Activated B cell treated with CpG ODN at 0.5 μM for 24 hours (primary cell): ENCODE results near the gene MORN4. TPM values are rescaled to one million over a fixed set of nuclear protein-coding genes. Genes with fewer than 3 reads are reported as not detected.

Experiments used
- ATAC-seq: fragments of 200-7000 bp; cut with Tn5 transposase; one replicate; pipeline ENCODE4 v1.10.0; 2021; ENCODE audit warnings: low read depth, mild to moderate bottlenecking, moderate library complexity
- CTCF ChIA-PET: fragments of 350-600 bp; sonication (Branson Sonifier 250); formaldehyde crosslinking; loops from one replicate; lab custom pipeline; 2021; ENCODE audit warnings: antibody characterized with exemption; lab: Charles Lee
- POLR2A ChIA-PET: fragments of 350-600 bp; sonication (Branson Sonifier 250); formaldehyde crosslinking; loops from one replicate; lab custom pipeline; 2021; ENCODE audit warnings: antibody characterized with exemption; lab: Charles Lee
- DNase-seq: peaks from one replicate; pipeline ENCODE4 v3.0.0; 2022
- H3K27ac Mint-ChIP-seq: one replicate; pipeline ENCODE4 v1.8.0; 2020; ENCODE audit warnings: mixed read lengths
- H3K27me3 Mint-ChIP-seq: one replicate; pipeline ENCODE4 v1.8.0; 2021; ENCODE audit warnings: mixed read lengths
- H3K36me3 Mint-ChIP-seq: one replicate; pipeline ENCODE4 v1.8.0; 2021; ENCODE audit warnings: low read depth, mixed read lengths
- H3K4me1 Mint-ChIP-seq: one replicate; pipeline ENCODE4 v1.8.0; 2021; ENCODE audit warnings: mixed read lengths
- H3K4me3 Mint-ChIP-seq: one replicate; pipeline ENCODE4 v1.8.0; 2020; ENCODE audit warnings: mild to moderate bottlenecking, mixed read lengths
- H3K9me3 Mint-ChIP-seq: one replicate; pipeline ENCODE4 v1.8.0; 2020; ENCODE audit warnings: mixed read lengths
- intact Hi-C: fragments of 100-400 bp; cut with micrococcal nuclease; formaldehyde crosslinking; loops from one replicate; pipeline ENCODE4 v1.15.1; 2024
- total RNA-seq: library from RNA; stranded (reverse); gene quantifications from 2 replicates; pipeline ENCODE4 v1.2.3, GENCODE V29; 2022
- TF ChIP-seq, protein P1 (sequence below): fragments of 200-600 bp; IDR thresholded peaks from one replicate; pipeline ENCODE4 v1.8.0; 2022; ENCODE audit warnings: antibody characterized with exemption, mild to moderate bottlenecking

The MORN4 gene
- total RNA-seq, 1 donor from 2014 or later: 2.9 TPM

- ATAC-seq (no peak), DNase-seq (no peak)
- Mint-ChIP-seq H3K4me1 (no peaks in the 10 kb centered on the region), H3K36me3 (no peaks in the 10 kb centered on the region), H3K4me3 (no peak within 1 kb of the TSS), H3K27ac (no peak within 1 kb of the TSS), H3K27me3 (no peaks in the 10 kb centered on the region), H3K9me3 (no peaks in the 10 kb centered on the region)
- ChIA-PET CTCF (interaction anchor here (2.1 kb wide), 1 partner anchor 12 kb away, joined by 9 read pairs; no protein-coding TSS in a partner anchor), POLR2A (no interaction called here)
- TF ChIP-seq, protein P1, sequence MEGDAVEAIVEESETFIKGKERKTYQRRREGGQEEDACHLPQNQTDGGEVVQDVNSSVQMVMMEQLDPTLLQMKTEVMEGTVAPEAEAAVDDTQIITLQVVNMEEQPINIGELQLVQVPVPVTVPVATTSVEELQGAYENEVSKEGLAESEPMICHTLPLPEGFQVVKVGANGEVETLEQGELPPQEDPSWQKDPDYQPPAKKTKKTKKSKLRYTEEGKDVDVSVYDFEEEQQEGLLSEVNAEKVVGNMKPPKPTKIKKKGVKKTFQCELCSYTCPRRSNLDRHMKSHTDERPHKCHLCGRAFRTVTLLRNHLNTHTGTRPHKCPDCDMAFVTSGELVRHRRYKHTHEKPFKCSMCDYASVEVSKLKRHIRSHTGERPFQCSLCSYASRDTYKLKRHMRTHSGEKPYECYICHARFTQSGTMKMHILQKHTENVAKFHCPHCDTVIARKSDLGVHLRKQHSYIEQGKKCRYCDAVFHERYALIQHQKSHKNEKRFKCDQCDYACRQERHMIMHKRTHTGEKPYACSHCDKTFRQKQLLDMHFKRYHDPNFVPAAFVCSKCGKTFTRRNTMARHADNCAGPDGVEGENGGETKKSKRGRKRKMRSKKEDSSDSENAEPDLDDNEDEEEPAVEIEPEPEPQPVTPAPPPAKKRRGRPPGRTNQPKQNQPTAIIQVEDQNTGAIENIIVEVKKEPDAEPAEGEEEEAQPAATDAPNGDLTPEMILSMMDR: no peak
- intact Hi-C loops: no loop called here
Measured at GRCh38 chr10:97584060-97584797, 49.1 kb downstream of the MORN4 start, which contains the start of gene HOGA1. Gene HOGA1, plus strand, starts transcription at chr10:97584389. Its CDS starts 315 bp downstream, at chr10:97584704.

- no peak for ATAC-seq
- ChIA-PET POLR2A (no interaction called here), CTCF (interaction anchor here (2.1 kb wide), 1 partner anchor 12 kb away, joined by 9 read pairs; no protein-coding TSS in a partner anchor)
- intact Hi-C loops: no loop called here
- no peak for DNase-seq
- no peaks in the 10 kb centered on the region for H3K9me3 Mint-ChIP-seq
- no peaks in the 10 kb centered on the region for H3K4me1 Mint-ChIP-seq
- H3K27me3 Mint-ChIP-seq: no peaks in the 10 kb centered on the region
- TF ChIP-seq, protein P1: no peak
- H3K4me3 Mint-ChIP-seq: no peak overlapping the region
- no peaks in the 10 kb centered on the region for H3K36me3 Mint-ChIP-seq
- no peak overlapping the region for H3K27ac Mint-ChIP-seq
Measured at GRCh38 chr10:97583476-97583875, 49.8 kb downstream of the MORN4 start.

GRCh38 chr10:97582169-97582568, 51.1 kb downstream of the MORN4 start:
- intact Hi-C loops: no loop called here
- H3K27ac Mint-ChIP-seq: no peak overlapping the region
- H3K4me3 Mint-ChIP-seq: no peak overlapping the region
- no peaks in the 10 kb centered on the region for H3K36me3 Mint-ChIP-seq
- TF ChIP-seq, protein P1: no peak
- no peak for DNase-seq
- no peak for ATAC-seq
- POLR2A ChIA-PET: no interaction called here
- H3K4me1 Mint-ChIP-seq: no peaks in the 10 kb centered on the region
- CTCF ChIA-PET: interaction anchor here (1.3 kb wide), 1 partner anchor 10 kb away, joined by 3 read pairs; the partner anchor contains the start of gene ANKRD2
- no peaks in the 10 kb centered on the region for H3K9me3 Mint-ChIP-seq
- no peaks in the 10 kb centered on the region for H3K27me3 Mint-ChIP-seq

DNA sequence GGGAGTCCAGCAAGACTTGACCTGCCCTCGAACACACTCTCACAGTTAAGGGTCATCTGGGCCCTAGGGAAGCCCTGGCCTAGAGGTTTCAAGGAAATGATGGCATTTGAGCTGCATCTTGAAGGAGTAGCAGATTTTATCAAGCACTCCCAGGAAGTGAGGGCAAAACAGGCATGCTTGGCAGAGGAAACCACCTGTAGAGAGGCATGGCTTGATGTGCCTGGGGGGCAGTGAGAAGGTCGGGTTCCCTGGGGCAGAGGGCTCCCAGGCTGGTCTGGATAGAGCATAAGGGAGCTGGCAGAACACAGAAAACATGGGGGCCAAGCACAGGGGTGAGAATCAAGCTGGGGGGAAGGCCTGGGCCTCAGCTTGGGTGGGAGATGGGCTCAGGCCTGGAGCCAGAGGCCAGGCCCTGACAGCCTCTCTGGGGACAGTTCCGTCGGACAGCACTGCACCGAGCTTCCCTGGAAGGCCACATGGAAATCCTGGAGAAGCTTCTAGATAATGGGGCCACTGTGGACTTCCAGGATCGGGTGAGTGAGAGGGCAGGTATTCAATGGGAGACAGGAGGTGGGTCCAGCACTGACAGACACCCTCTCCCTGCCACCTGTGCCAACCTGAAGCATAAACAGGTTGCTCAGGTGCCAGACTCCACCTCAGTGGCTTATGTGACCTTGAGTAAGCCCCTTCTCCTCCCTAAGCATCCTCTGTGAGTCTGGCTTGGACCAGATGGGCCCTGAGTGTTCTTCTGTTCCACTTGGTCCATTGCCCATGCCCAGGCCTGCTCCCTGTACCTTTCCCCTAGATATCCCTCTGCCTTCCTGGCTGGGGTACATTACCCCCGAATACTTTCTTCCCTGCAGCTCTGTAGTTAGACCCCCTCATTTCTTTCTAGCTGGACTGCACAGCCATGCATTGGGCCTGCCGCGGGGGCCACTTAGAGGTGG, 52.6 kb downstream of the MORN4 start:
- Mint-ChIP-seq H3K27me3 (no peaks in the 10 kb centered on the region), H3K36me3 (no peaks in the 10 kb centered on the region), H3K4me1 (no peaks in the 10 kb centered on the region), H3K4me3 (no peak overlapping the region), H3K27ac (no peak overlapping the region), H3K9me3 (no peaks in the 10 kb centered on the region)
- ChIA-PET POLR2A (no interaction called here), CTCF (no interaction called here)
- DNase-seq (no peak), ATAC-seq (no peak)
- intact Hi-C loops: no loop called here
- TF ChIP-seq, protein P1: no peak
